ENCODE data around the gene ATRN.
A peak's percentile ranks its signal among the peaks of the same experiment; 100 is the strongest.
"Not testable (repeated sequence)": the region's sequence is repeated elsewhere in the genome, so short reads cannot be mapped to it uniquely, and the experiment has no call there.

Gene ATRN

DNA sequence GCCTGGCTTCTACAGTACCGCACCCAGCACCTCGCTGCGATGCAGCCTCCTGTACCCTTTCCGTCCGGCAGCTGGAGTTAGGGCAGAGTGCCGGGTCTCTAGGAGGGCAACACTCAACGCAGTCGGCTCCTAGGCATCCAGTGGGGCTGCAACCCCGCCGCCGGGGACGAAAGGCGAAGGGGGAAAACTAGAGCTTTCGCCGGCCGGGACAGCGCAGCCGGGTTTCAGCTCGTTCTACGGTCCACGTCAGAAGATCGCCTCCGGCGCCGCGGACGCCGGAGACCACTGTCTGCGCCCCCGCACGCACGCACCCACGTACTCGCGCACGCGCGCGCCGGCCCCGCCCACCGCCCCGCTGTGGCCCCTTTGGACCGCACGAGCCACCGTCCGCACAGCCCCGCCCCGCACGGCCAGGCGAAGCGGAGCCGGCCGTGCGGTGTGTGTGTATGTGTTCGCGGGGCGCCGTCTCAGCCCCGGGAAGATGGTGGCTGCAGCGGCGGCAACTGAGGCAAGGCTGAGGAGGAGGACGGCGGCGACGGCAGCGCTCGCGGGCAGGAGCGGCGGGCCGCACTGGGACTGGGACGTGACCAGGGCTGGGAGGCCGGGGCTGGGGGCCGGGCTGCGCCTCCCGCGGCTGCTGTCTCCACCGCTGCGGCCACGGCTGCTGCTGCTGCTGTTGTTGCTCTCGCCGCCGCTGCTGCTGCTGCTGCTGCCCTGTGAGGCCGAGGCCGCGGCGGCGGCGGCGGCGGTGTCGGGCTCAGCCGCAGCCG is at the start of gene ATRN:
Gene ATRN (plus strand): TSS at position 392 of the 770 bp plus-strand sequence. CDS start 90 bp downstream, at position 482.
- in situ Hi-C loops (cut with HindIII; ENCODE audit: low sequenced_read_pairs) = no loop called here
- DNase-seq (ENCODE audit: low read depth) = peak; percentile 63
- TF ChIP-seq, protein P1, sequence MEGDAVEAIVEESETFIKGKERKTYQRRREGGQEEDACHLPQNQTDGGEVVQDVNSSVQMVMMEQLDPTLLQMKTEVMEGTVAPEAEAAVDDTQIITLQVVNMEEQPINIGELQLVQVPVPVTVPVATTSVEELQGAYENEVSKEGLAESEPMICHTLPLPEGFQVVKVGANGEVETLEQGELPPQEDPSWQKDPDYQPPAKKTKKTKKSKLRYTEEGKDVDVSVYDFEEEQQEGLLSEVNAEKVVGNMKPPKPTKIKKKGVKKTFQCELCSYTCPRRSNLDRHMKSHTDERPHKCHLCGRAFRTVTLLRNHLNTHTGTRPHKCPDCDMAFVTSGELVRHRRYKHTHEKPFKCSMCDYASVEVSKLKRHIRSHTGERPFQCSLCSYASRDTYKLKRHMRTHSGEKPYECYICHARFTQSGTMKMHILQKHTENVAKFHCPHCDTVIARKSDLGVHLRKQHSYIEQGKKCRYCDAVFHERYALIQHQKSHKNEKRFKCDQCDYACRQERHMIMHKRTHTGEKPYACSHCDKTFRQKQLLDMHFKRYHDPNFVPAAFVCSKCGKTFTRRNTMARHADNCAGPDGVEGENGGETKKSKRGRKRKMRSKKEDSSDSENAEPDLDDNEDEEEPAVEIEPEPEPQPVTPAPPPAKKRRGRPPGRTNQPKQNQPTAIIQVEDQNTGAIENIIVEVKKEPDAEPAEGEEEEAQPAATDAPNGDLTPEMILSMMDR (IDR thresholded peaks at IDR 0.05; ENCODE audit: low read depth, low read length, missing control alignments) = no peak
- peak within 1 kb of the TSS; percentile 82 for H3K4me3 ChIP-seq (ENCODE audit: low read depth, low read length)

DNA sequence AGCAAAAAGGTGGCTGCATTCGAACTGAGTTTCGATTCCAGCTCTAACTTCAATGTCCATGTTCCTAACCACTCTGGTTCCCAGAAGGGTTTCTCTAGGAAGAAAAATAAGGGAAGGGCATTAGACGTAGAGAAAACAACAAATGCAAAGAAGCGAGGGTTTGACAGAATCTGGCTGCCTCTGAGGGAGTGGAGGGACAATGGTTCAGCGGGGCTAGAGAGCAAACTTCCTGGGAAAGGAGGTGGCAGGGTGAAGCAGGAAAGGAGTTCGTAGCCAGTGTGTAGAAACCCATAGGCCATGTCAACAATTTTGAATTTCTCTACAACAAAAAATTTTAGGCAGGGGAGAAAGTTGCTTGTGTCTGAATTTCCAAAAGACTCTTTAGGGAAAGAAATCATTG is 48.8 kb upstream of the ATRN start:
- DNase-seq (ENCODE audit: low read depth) = no peak
- in situ Hi-C loops (cut with HindIII; ENCODE audit: low sequenced_read_pairs) = no loop called here
- TF ChIP-seq, protein P1 (IDR thresholded peaks at IDR 0.05; ENCODE audit: low read depth, low read length, missing control alignments) = no peak
- no peak overlapping the region for H3K4me3 ChIP-seq (ENCODE audit: low read depth, low read length)

DNA sequence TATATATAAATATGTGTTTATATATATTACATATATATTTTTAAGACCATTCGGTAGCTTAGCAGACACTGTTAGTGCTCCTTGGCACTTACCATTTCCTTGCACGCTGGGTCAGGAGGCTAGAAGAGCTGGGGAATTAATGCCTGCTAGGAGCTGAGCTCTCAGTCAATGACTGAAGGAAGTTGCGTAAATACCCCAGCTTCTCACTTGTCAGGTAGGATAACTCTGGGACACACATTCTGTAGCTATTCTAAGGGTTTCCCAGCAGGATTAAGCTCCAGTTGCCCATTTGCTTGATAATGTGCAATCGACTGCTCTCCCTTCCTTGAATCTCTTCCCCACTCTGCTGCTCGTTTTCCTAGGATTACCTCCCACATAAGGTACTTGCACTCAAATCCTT is 47.7 kb upstream of the ATRN start:
- in situ Hi-C loops (cut with HindIII; ENCODE audit: low sequenced_read_pairs) = no loop called here
- no peak overlapping the region for H3K4me3 ChIP-seq (ENCODE audit: low read depth, low read length)
- TF ChIP-seq, protein P1 (IDR thresholded peaks at IDR 0.05; ENCODE audit: low read depth, low read length, missing control alignments) = no peak
- DNase-seq (ENCODE audit: low read depth) = no peak

DNA sequence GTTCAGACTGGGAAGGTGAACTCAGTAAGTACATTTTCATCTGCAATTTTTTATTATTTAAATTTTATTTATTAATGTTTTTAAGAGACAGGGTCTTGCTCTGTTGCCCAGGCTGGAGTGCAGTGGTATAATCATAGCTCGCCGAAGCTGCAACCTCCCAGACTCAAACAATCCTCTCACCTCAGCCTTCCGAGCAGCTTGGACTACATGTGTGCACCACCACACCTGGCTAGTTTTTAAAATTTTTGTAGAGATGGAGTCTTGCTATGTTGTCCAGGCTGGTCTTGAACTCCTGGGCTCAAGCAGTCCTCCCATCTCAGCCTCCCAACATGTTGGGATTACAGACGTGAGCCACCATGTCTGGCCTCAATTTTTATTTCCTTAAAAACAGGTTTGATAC is 44.1 kb upstream of the ATRN start:
- in situ Hi-C loops (cut with HindIII; ENCODE audit: low sequenced_read_pairs); DNase-seq (ENCODE audit: low read depth): not testable (repeated sequence)

DNA sequence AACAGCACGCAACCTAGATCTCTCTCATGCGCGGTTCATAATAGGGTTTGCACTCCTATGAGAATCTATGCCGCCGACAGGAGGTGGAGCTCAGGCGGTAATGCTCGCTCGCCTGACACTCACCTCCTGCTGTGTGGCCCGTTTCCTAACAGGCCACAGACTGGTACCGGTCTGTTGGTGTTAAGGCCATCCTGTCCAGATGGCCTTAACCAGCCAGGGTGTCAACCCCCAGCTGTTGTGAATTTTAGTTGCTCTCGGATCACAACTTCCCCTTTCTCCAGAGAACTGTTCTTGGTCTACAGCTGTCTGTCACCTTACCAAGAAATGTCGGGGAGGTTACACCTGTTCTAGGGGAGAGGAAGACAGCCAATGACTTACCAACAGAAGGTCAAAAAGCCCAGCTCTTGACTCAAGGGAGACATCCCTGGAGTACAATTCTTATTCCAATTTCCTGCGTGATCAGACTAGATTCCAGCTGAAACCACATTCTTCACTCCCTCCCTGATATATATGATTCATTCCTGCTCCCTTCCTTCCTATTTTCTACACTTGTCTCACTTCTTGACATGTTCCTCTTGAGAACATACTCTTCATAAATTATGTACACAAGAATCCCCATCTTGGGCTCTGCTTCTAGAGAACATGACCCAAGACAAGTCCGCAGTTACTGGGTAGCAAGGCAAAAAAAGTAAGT is 40.3 kb upstream of the ATRN start:
- TF ChIP-seq, protein P1 (IDR thresholded peaks at IDR 0.05; ENCODE audit: low read depth, low read length, missing control alignments) = no peak
- H3K4me3 ChIP-seq (ENCODE audit: low read depth, low read length) = no peak overlapping the region
- DNase-seq (ENCODE audit: low read depth) = no peak
- in situ Hi-C loops (cut with HindIII; ENCODE audit: low sequenced_read_pairs) = no loop called here

More for the DNA sequence above, 44.1 kb upstream of the ATRN start:
- H3K4me3 ChIP-seq (ENCODE audit: low read depth, low read length) = not testable (repeated sequence)

DNA sequence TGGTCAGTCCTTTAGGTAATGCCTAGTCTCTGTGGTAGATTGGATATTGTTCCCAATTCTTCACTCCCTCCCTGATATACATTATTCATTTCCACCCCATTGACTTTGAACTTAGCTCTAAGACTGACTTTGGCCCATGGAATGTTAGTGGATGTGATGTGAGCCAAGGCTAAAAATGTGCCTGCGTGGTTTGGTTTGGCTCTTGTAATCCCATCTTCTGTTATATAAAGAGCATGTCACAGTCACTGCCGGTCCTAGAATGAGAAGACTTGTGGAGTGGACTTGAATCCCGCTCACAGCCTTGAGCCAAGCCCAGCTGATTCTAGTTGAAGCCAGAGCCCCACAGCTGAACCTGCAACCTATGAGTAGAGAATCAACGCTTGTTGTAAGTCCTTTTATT is 39.7 kb upstream of the ATRN start:
- TF ChIP-seq, protein P1 (IDR thresholded peaks at IDR 0.05; ENCODE audit: low read depth, low read length, missing control alignments) = no peak
- in situ Hi-C loops (cut with HindIII; ENCODE audit: low sequenced_read_pairs) = no loop called here
- peak; percentile 77 for DNase-seq (ENCODE audit: low read depth)
- no peak overlapping the region for H3K4me3 ChIP-seq (ENCODE audit: low read depth, low read length)

DNA sequence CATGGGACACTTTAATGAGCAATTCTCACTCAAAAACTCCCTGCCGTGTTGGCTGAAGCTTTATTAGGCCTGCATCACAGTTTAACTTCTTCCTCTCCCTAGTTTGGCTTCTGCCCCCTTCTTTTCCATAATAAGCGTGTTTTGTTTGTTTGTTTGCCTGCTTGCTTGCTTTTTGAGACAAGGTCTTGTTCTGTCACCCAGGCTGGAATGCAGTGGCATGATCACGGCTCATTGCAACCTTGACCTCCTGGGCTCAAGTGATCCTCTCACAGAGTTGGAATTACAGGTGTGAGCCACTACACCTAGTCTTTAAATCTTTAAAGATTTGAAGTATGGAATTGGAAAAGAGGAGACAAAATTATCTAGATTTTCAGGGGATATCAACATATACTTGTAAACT is 38.0 kb upstream of the ATRN start:
- in situ Hi-C loops (cut with HindIII; ENCODE audit: low sequenced_read_pairs) = no loop called here
- no peak overlapping the region for H3K4me3 ChIP-seq (ENCODE audit: low read depth, low read length)
- TF ChIP-seq, protein P1 (IDR thresholded peaks at IDR 0.05; ENCODE audit: low read depth, low read length, missing control alignments) = no peak
- DNase-seq (ENCODE audit: low read depth) = no peak
